Measurements from ENCODE around the gene PLCL2.
A peak's percentile ranks its signal among the peaks of the same experiment; 100 is the strongest.

PLCL2 gene

DNA sequence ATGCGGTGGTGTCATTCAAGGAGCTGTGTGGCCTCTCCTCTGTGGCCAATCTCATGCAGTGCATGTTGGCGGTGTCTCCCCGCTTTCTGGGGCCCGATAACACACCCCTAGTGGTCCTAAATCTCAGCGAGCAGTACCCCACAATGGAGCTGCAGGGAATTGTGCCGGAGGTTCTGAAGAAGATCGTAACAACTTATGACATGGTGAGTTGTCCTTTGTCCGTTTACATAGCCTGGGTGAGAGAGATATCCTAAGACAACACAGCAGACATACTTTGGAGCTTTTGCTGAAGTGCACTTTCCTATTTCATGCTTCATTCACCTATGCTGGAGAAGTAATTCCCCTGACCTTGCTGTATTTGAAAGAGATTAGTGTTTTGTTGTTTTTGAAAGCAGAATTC lies 130.0 kb downstream of the PLCL2 start:
- no peak for DNase-seq

DNA sequence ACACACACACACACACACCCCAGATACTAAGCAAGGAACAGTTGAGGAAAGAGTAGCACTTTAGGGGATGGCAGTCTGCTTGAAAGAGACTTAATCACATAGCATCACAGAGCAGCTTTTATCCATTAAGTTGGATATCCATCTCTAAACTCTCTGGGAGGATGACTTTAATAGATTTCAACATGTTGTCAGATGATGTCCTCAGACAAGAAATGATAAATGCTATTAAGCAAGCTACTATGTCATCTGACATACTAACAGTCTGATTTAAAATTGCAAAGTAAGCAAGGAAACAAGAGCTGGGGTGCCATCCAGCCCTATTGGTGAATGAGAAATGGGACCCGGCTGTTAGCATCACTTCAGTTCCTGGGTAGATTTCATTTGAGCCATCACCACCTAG lies 136.9 kb downstream of the PLCL2 start:
- peak; percentile 6 to 59 (median 46) for DNase-seq

DNA sequence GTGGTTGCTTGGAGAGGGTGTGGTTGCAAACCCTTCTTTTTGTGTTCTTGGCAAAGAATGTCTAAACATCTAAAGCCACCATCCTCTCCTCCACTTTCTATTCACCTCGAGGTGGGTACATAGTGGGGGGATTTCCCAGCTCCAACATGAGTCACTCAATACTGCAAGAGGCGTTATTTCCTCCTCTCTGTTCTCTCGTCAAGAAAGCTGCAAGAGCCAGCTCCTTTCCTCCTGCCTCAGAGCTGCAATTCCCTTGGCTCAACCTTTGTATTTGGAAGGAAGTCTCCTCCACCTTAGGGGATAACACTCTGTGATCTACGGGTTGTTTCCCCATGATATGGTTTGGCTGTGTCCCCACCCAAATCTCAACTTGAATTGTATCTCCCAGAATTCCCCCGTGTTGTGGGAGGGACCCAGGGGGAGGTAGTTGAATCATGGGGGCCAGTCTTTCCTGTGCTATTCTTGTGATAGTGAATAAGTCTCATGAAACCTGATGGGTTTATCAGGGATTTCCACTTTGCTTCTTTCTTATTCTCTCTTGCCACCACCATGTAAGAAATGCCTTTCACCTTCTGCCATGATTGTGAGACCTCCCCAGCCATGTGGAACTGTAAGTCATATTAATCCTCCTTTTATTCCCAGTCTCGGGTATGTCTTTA lies 138.4 kb downstream of the PLCL2 start:
- peak; percentile 76 to 81 (median 77) for DNase-seq

DNA sequence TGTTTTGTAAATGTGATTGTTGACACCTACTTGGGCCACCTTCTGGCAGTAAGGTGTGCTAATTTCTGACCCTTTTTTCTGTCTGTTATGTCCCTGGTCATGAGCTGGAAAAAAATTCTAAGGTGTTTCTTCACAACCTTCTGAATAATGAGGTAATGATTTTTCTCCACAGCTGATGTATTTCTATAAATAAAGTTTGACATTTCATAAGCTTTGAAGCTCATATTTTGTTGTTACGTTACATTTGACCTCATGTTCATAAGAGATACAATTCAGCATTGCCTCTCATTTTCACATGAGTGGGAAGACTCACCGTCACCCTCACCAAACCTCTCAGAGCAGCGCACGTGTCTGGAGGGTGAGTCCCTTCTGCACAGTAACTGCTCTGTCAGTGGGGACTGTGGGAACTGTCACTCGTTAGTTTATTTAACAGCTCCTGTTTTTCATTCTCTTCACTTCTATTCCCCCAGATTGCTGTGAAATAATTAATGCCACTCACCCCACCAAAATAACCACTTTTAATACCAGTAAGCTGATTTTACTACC lies 140.9 kb downstream of the PLCL2 start:
- DNase-seq, result no peak

DNA sequence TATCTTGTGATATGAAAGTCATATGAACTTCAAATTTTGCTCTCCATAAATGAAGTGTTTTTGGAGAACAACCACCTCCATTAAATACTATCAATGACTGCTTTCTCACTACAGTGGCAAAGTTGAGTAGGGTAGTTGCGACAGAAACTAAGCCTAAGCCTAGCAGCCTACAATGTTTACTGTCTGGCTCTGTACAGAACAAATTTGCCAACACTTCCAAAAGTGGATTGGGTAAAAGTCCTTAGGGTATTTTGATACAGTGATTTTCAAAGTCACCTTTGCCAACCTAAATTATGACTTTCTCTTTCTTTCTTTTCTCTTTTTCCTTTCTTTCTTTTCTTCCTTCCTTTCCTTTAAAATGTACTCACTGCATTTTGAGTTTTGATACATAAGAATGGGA lies 142.6 kb downstream of the PLCL2 start:
- no peak for DNase-seq

DNA sequence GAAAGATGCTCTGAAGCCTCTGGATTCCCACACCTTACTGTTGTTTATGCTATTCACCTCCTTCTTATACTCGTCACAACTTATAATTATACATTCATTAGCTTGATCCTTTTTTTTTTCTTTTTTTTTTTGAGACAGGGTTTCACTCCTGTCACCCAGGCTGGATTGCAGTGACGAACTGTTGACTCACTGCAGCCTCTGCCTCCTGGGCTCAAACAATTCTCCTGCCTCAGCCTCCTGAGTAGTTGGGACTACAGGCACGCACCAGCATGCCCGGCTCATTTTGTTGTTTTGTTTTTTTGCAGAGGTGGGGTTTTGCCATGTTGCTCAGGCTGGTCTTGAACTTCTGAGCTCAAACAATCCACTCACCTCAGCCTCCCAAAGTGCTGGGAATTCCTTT lies 143.6 kb downstream of the PLCL2 start:
- DNase-seq, result no peak

DNA sequence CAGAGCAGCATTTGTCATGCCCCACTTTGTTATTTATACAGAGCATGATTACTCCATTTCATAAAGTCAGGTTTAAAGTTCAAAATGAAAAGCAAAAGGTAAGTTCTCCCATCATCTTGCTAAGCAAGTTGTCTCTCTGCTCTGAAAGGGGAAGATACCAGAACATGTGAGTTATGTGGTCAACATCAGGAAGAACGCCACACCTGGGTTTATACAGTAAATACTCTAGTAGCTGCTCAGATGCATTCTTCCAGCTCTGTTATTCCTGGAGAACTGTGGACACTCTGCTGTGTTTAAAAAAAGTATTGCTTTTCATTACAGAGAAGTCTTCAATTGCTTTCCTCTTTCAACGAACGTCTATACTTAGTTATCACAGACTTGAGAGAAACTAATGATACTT lies 145.7 kb downstream of the PLCL2 start:
- DNase-seq, result no peak

DNA sequence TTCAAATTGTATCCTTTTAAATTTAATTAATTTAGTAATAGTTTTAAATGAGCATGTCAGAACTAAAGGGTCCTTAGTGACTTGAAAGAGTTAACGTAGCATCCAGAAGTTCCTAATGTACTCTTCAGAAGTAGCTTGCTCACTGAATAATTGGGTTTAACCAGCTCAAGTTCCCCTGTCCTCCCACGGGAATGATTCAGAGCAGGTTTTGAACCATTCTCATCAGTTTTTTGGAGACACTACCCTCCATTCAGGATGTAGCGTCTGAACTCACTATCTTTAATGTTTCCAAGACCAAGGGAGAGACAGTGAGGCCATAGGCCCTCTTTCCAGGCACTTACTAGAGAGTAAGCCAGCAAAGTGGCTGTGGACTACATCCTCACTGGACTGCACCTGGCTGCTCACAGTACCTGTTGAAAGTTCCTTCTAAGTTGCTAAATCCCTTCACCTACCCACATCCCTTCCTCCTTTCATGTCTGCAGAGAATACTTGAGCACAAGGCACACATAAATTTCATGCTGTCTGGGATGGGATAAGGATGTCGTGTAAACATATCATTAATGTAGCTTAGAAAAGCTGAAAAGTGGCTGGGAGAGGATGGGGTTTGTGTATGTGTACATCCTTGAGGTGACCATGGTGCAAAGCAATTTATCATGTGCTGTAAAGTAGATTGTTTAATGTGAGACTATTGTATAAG lies 146.3 kb downstream of the PLCL2 start:
- DNase-seq, result no peak

DNA sequence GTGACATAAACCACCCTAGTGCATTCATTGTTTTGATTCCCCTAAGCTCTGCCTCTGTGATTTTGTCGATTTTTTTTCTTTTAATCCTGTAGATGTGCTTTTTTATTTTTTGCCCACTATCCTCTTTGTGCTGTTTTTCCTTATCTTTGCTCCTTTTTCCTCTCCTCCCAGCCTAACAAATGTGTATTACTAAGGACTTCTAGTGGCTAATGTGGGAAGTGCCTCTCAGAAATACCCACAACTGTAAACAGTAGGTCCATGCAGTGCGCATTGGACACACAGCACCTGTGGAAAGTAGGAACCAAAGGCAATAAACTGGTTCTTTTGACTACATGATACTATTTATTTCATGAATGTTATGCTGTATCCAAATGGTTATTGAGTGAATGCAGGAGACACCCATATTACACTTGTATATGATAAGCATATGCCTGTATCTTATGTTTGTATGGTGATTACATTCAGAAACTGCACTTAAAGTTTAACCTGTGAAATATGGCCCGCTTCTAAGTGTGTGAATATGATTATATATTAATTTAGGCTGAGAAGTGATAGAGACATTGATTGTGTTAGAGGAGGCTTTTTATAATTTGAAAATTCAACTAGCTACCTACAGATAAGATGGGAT lies 147.8 kb downstream of the PLCL2 start:
- DNase-seq, result peak in 2 of 3 donors; percentile 25 to 30

DNA sequence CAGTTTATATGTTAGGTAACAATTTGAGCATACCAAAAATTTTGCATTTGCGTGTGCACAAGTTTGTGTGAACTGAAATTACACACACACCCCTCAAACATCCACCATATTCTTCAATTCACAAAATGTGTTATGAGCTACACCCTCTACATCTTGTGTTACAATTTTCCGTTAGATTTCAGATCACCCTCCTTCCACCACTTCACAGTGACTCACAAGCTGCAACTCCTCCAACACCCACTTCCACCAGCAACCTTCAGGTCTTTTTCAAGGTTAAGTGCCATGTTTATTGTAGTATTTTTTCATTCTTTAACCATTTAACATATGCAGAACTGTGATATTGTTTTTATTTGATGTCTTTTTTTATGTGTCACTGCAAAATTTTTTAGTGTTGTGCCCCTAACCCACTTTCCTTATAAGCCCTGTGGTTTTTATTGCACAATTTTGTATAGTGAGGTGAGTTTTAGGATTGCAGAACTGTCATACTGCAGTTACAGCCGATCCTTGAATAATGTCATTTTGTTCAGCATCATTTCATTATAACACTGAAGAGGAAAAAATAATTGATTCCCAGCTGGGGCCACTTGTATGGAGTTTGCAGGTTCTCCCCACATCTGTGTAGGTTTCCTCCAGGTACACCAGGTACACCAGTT lies 148.9 kb downstream of the PLCL2 start:
- DNase-seq, result peak in 1 of 3 donors; percentile 13

DNA sequence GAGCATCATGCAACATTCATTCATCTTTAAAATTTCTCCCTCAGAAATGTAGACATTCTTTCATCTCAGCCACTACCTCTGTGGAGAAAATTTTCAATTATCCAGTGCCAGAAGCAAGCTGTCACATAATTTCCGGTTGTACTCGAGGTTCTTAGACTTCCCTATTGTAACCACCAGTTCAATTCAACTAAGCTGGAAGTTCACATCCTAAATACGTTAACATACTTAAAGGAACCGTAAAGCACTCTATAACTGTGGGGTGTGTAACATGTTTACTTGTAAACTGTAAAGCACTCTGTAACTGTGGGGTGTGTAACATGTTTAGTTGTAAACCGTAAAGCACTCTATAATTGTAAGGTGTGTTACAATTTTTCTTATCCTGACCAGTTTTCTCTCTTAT lies 150.3 kb downstream of the PLCL2 start:
- peak in 2 of 3 donors; percentile 22 to 42 for DNase-seq

DNA sequence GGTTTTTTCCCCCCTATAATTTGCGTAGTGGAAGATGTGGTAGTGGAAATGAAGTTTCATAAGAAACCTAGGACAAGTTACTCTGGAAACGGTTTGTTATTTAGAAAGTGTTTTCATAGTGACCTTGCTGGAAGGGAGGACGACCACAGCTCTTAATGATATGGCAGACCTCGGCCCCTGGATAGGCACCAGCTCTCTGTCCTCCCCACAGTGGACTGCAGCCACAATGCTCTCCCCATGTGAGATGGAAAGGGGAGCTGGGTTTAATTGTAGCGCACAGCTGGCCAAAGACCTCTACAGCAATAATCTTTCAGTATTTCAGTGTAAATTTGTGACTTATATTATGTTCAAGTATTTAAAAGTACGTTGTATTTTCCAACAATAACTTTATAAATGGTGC lies 151.2 kb downstream of the PLCL2 start:
- no peak for DNase-seq

DNA sequence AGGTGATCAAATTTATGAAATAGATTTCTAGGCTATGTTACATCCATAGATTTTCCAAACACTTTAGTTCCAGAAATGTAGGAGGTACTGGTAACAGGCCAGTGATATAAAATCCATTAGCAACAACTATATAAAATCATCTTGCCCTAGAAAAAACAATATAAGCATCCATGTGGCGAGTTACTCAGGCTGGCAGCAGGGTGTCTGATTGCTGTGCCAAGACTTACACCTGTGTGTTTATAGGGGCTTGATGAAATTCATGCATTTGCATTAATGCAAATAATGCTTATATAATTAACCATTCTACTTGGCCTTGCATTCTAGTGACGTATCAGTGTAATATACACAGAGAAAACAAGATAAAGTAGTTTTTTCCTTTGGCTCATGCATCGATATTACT lies 153.4 kb downstream of the PLCL2 start:
- no peak for DNase-seq

DNA sequence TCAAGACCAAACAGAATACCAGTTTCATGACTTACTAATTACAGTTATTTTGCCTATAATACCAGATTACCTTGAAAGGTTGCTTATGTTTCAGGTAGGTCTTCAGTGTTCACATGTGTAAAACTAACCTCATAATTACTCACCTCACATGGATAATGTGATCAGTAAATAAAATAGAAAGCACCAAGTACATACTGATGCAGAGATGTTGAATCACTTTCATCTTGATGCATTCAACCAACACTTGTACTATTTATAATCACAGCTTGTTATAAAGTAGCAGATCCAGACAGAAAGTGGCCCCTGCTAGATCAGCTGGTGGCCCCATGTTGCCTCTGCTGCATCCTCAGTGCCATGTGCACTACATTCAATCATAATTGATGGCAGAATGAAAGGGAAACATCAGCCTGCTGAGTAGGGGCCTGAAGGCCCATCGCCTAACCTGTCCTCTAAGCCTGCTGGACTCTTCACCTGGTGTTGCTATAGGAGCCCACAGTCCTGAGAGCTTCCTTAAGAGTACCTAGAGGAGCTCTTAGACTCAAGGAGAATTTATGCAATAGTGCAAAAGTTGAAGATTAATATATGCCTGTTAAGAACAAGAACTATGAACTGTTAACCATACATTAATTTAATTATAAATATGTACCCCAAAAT lies 154.3 kb downstream of the PLCL2 start:
- no peak for DNase-seq

DNA sequence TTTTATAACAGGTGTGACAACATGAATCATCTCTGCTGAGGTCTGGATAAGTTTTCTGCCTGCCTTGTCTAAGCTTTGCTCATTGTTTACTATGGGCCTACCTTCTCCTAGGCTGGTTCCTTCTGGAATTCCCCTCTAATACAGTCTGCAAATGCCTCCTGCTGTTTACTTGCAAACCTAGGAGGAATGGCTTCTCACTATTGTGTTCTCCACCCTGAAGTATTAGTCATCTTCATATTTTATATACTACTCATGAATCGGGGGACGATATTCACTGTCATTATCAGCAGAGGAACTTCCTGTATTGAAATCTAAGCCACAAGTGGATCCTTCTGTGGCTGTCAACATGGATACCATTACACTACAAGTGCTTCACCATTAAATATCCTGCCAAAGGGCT lies 154.8 kb downstream of the PLCL2 start:
- peak; percentile 38 to 63 (median 43) for DNase-seq

DNA sequence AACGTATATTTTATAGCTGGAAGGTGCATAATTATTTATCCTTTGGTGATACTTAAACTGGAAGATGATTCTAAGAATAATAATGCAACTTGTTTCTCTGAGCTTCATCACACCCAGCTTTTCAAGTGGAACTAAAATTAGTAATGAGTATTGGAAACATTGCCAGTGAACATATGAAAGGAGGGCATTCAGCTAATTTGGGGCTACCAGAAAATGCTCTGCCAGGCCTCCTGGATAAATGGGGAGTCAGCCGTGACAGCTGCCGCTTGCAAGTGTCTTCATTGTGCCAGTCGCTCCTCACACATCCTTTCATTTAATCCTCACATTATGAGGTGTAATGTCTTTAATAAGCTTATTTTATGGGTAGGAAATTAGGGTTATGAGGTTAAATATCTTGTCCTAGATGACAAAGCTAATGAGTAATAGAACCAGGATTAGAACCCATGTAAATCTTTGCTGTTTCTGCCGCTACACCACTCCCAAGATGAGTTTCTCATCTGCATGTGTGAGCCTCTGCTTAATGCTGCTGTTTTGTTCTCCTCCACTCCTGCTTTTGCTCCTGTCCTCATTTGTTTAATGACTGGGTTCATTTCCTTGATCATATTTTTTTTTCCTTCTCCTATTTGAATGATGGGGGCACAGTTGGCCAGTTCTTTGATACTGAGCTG lies 155.7 kb downstream of the PLCL2 start:
- no peak for DNase-seq

DNA sequence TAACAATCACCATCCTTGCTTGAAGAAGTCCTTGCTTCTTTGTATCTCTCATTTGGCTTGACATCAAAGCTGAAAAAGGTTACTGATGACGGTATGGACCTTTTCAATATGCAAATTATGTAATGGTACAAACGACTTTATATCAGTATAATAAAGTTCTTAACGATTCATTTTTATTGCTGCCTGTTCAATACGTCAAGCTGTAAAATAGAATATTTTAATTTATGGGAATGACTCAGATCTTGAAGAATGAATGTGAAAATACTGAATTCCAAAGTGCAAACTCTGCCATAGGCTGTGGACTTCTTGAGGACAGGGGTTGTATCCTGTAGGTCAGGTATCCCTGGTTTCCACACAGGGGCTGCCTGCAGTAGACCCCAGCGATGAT lies 156.2 kb downstream of the PLCL2 start:
- DNase-seq, result no peak

DNA sequence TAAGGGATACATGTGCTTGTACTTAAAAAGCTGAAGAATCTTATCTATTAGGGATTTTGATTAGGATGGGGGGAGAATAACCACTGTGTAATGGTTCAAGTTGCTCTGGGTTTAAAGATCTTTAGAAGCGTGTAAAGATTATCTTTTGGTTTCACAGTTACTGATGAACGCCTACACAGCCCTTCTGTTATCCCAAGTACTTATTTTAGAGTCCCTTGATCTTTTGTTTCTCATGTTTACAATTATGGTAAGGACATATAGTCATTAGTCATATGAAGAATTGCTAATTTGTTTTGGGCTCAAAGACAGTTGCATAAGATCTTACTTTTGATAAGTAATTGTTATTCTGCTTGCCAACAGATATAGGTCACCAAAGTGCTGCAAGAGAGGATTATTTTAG lies 160.1 kb downstream of the PLCL2 start:
- DNase-seq, result peak in 1 of 3 donors; percentile 53

DNA sequence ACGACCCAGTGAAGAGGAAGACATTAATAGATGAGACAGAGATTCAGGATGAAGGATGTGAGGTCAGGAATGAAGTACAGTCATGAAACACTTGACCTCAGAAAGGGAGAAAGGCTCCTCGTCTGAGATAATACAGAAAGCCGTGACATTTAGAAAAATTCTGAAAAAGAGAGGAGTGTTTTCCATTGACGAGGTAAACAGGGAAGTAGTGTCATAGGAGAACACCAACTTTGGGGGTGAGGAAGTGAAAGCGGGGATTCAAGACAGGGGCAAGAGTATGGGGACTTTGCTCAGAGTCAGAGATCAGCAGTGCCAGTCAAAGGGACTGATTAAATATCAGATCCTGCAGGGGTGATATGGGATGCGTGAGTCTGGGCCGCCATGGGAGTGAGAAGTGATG lies 160.9 kb downstream of the PLCL2 start:
- peak; percentile 27 to 66 (median 43) for DNase-seq

DNA sequence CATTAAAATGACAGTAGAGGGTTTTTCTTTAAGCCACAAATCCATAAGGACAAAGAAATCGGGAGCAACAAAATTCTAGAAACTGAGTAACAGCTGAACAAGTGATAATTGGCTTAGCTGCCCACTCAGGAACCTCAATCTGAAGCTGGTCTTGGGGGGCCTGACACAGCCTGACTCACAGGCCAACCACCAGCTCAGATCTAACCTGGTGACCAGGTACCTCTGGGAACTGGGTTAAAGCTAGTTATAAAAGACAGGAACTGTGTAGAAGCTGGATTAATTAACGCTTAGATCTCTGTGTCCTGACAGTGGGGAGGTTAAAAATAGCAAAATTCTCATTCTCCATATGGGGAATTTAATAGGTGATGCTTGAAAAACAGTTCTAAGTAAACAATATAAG lies 161.9 kb downstream of the PLCL2 start:
- no peak for DNase-seq

DNA sequence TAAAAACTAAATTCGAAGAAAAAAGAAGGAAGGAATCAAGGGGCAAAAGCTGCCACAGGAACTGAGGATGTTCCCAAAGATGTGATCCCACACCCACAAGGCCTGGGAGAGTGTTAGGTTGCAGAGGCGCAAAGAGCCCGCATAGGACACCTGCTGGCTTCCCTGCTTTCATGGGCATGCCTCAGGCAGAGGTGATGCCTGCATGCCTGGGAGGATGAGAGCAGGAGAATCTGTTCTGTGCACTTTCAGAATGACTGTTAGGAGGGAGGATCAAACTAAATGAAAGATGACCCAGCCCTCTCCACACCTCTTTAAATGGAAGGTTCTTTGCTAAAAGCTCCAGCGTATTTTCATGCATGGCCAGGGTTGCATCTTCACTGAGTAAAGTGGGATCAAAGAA lies 162.4 kb downstream of the PLCL2 start:
- no peak for DNase-seq

DNA sequence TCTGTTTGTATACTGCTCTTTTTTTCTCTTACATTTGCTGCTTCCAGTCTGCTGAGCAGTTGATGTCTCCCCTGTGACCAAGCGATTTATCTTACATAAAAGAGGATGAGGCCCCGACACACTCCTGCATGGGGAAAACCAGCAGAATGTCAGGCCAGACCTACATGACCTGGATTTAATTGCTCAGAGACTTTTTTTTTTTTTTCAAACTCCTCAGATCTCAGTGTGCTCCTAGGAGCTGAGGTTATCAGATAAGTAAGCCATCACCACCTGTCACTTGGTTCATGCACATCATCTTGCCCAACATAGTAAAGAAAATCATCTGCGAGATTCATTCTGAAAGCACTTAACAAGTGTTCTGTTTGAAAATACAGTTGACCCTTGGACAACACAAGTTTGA lies 163.1 kb downstream of the PLCL2 start:
- DNase-seq, result no peak
